ENCODE data around the gene UGT2A1.

- TF ChIP-seq, protein P1, sequence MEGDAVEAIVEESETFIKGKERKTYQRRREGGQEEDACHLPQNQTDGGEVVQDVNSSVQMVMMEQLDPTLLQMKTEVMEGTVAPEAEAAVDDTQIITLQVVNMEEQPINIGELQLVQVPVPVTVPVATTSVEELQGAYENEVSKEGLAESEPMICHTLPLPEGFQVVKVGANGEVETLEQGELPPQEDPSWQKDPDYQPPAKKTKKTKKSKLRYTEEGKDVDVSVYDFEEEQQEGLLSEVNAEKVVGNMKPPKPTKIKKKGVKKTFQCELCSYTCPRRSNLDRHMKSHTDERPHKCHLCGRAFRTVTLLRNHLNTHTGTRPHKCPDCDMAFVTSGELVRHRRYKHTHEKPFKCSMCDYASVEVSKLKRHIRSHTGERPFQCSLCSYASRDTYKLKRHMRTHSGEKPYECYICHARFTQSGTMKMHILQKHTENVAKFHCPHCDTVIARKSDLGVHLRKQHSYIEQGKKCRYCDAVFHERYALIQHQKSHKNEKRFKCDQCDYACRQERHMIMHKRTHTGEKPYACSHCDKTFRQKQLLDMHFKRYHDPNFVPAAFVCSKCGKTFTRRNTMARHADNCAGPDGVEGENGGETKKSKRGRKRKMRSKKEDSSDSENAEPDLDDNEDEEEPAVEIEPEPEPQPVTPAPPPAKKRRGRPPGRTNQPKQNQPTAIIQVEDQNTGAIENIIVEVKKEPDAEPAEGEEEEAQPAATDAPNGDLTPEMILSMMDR (IDR thresholded peaks at IDR 0.05; ENCODE audit: borderline replicate concordance, extremely low read depth, low read length, poor library complexity, severe bottlenecking), result no peak
- TF ChIP-seq EZH2 (IDR thresholded peaks at IDR 0.05; ENCODE audit: borderline replicate concordance, low read depth, low read length, severe bottlenecking), result no peak
Observed at GRCh38 chr4:69549651-69550050, 103.4 kb downstream of the UGT2A1 start.

All from DND-41 (cell line).